GM12872 (cell line): Measurements from ENCODE around the gene CLCA1.

Experiments
- TF ChIP-seq, protein P1 (sequence below): IDR thresholded peaks from 3 replicates; pipeline ENCODE4 v1.5.1; 2011; ENCODE audit warnings: low read depth, mild to moderate bottlenecking, low read length, moderate library complexity; ENCODE audit not compliant: insufficient read depth

Gene CLCA1

DNA sequence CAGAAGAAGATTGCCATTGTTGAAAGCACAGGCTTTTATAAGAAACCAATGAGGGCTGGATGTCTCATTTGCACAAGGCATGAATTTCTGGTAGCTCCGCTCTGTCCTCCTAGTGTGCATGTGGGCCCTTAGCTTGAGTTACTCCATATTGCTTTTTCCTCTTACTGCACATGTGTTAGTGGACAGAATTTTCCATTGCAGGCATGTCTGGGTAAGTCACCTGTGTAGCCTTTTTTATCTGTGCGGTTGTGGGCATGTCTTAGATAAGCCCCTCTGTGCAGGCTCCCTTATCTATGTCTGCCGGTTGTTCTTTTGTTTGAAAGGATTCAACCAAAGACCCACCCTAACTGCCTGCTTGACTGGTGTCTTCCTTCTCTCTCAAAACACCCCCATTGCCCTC, 7.2 kb upstream of the CLCA1 start:
- TF ChIP-seq, protein P1, sequence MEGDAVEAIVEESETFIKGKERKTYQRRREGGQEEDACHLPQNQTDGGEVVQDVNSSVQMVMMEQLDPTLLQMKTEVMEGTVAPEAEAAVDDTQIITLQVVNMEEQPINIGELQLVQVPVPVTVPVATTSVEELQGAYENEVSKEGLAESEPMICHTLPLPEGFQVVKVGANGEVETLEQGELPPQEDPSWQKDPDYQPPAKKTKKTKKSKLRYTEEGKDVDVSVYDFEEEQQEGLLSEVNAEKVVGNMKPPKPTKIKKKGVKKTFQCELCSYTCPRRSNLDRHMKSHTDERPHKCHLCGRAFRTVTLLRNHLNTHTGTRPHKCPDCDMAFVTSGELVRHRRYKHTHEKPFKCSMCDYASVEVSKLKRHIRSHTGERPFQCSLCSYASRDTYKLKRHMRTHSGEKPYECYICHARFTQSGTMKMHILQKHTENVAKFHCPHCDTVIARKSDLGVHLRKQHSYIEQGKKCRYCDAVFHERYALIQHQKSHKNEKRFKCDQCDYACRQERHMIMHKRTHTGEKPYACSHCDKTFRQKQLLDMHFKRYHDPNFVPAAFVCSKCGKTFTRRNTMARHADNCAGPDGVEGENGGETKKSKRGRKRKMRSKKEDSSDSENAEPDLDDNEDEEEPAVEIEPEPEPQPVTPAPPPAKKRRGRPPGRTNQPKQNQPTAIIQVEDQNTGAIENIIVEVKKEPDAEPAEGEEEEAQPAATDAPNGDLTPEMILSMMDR: no peak

DNA sequence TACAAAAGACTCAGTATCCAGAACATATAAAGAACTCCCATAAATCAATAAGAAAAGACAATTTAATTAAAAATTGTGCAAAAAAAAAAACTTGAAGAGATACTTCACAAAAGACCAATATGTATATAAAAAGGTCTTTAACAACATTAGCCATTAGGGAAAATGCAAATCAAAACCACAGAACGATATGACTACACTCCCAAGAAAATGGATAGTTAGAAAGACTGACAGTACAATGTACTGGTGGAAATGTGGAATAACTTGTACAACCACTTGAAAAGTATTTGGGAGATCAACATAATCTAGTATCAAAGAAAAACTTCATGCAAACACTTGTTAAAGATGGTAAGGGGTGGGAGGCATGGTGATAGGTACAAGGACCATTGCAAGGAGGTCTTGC, 3.9 kb upstream of the CLCA1 start:
- TF ChIP-seq, protein P1: no peak

DNA sequence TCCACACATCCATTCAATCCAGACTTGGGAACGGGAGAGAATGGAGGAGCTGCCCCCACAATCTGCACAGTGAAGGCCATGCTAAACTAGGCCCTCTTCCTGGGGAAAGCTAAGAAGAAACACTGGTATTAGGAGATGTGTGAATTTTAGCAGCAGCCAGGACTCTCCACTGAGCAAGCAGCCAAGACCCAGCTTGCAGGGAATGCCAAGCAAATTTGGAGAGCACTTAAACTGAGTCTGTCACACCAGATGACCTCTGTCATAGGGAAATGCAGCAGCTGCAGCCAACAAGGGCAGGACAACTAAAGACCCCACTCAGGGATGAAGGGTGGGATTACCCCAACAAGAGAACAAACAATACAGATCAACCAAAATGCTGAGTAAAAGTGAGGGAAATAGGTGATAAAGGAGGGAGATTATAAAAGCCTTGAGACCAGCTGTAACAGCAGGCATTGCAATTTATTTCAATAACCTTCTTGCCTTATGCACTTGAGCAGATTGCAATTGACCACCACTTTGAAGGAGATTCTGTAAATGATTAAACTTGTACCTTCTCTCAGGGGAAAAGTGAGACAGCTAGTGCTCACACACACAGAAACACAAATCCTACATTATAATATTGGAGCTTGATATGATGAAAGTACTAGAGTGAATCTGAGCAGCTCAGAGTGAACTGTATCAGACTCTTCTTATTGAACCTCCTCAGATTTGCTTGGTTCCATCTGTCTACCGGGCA, 2.5 kb upstream of the CLCA1 start:
- TF ChIP-seq, protein P1: no peak

DNA sequence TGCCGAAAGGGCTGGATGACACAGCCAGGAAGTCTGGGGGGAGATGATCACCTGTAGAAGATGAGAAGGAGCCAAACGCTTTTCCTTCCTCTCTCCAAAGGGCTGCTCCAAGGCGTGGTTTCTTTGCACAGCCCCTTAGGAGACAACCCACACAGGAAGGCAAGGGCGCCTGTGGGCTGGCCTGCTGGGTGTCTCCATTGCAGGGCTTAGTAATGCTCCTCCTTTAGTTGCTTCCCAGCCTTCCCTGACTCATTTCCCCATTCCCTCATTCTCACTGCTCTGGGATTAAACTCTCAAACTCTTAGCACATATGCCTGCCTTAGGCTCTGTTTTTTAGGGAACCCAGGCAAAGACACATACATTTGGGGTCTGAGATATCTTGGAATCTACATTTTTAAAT, 1.7 kb upstream of the CLCA1 start:
- TF ChIP-seq, protein P1: no peak

DNA sequence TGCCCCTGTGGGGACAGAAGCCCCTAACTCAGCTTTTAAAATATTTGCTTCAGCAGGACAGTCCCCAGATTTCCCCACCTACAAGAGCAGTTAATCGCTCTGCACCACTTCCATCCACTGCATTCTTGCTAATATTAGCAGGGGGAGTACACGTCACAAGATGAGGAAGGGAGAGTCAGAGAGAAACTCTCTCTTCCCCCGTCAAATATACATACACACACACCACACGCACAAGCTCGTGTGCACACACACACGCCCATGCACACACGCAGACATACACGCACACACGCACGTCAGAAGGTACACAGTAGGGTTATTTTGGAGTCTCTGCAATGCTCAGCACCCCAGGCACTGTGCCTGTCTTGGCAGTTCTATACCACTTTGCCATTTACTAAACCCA, 2.1 kb downstream of the CLCA1 start:
- TF ChIP-seq, protein P1: no peak

DNA sequence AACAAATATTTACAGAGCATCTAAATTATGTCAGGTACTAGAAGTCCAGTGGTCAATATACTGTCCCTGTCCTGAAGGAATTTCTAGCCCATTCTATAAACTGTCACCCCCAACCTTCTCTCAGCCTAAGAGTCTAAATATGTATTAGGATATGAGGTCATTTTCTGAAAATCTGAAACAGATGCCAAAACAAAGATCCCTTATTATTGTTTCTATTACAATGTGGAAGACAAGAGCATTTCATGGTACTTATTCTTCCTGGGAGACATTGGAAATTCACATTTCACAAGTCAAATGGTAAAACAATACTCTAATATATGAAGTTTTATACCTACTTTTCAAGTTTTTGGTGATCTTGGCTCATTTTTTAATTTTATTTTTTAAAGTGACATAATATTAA, 2.6 kb downstream of the CLCA1 start:
- TF ChIP-seq, protein P1: no peak

DNA sequence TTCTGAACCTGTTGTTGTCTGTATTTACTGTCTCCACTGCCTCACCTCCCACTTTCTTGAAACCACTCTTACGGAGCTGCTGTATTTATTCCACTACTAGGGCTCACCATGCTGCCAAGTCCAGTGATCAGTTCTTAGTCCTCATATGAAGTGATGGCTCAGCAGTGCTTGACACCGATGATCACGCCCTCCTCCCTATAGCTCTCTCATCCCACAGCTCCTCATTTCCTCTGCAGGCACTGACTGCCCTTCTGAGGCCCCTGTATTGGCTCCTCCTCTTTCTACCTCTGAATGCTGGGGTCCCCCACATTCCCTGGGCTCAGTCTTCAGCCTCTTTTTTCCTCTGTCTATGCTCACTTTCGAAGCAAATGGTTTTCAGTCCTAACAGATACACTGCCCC, 3.4 kb downstream of the CLCA1 start:
- TF ChIP-seq, protein P1: no peak
